Gastrocnemius medialis (tissue), 4 donors: ENCODE measurements around the gene CSNK2A1. TPM values are rescaled to one million over a fixed set of nuclear protein-coding genes. Genes with fewer than 3 reads are reported as not detected.

Experiments
- ATAC-seq, 2 donors: fragments of 150-250 bp; one replicate each; pipeline ENCODE4 v1.9.1; 2016
- DNase-seq, 2 donors: peaks; one replicate each; pipeline ENCODE4 v3.0.0-alpha.2; 2019
- H3K27ac ChIP-seq, 4 donors: fragments of 200-600 bp; sonication (generic); 1 replicate in 1 of 4; 2 replicates in 3 of 4; pipeline ENCODE4 v1.5.1; 2016 to 2018; ENCODE audit warnings: mild to moderate bottlenecking in 2 of 4, moderate library complexity in 1 of 4
- H3K27me3 ChIP-seq, 3 donors: fragments of 200-600 bp; sonication (generic) in 2 of 3; 1 replicate in 1 of 3; 2 replicates in 2 of 3; pipeline versions ENCODE4 v1.5.1 to v1.6.0; 2016 to 2019; ENCODE audit warnings: mild to moderate bottlenecking in 1 of 3, moderate library complexity in 1 of 3
- H3K36me3 ChIP-seq, 2 donors: fragments of 200-600 bp; sonication (generic) in 1 of 2; one replicate each; pipeline ENCODE4 v1.5.1; 2017 to 2018
- H3K4me1 ChIP-seq, 2 donors: fragments of 200-600 bp; sonication (generic) in 1 of 2; one replicate each; pipeline ENCODE4 v1.5.1; 2016 to 2017; ENCODE audit warnings: mild to moderate bottlenecking in 2 of 2
- H3K4me3 ChIP-seq, 4 donors: fragments of 200-600 bp; sonication (generic) in 3 of 4; 1 replicate in 1 of 4; 2 replicates in 3 of 4; pipeline ENCODE4 v1.5.1; 2016 to 2019; ENCODE audit warnings: mild to moderate bottlenecking in 2 of 4
- H3K9me3 ChIP-seq, 3 donors: fragments of 200-600 bp; sonication (generic) in 2 of 3; 1 replicate in 1 of 3; 2 replicates in 2 of 3; pipeline ENCODE4 v1.5.1; 2016 to 2019
- CTCF ChIP-seq, 5 experiments: fragments of 450-650 bp in 3 of 5; fragments of 200-600 bp in 2 of 5; sonication (generic) in 2 of 5; IDR thresholded peaks in 4 of 5; conservative IDR thresholded peaks in 1 of 5; 1 replicate in 4 of 5; 2 replicates in 1 of 5; pipeline ENCODE4 v1.5.1; 2016 to 2019; ENCODE audit warnings: antibody characterized with exemption in 5 of 5, mild to moderate bottlenecking in 3 of 5, moderate library complexity in 3 of 5
- POLR2A ChIP-seq, 2 donors: fragments of 450-650 bp; IDR thresholded peaks; one replicate each; pipeline ENCODE4 v1.6.1; 2017; ENCODE audit warnings: antibody characterized with exemption in 2 of 2, mild to moderate bottlenecking in 2 of 2, moderate library complexity in 2 of 2
- in situ Hi-C, 4 donors: fragments of 200-750 bp; cut with MboI; loops; one replicate each; pipeline versions ENCODE4 v1.15.0 to v1.8.0; 2017; ENCODE audit warnings: low sequenced_read_pairs in 4 of 4
- intact Hi-C: fragments of 100-400 bp; cut with DNase I; formaldehyde crosslinking; loops from one replicate; pipeline ENCODE4 v1.15.1; 2023; ENCODE audit warnings: low total_unique reads
- total RNA-seq, 4 donors: library from RNA; depleted of rRNA; stranded (reverse); fragments of >200 nt; gene quantifications; one replicate each; pipeline versions ENCODE4 v1.1.0 to v1.2.3, GENCODE V29; 2016

Gene CSNK2A1
- total RNA-seq, 4 donors from 2014 or later, result 108 to 180 (median 157) TPM

DNA sequence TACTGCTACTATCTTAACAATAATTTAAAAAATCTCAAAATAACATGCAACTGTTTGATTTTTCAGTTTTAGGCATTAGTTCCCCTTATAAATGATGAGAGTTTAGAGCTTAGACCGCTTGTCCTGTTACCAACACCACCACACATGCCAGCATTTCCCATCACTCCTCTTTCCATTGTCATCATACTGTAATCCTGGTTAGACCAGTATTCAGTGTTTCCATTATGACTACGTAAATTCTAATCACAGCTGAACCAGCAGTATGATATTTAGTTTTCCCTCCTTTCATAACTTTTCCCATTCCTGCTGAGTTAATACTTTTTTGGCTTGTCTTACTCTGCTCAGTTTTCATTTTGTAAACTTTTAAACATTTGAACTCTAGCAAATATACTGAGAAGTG, 69.0 kb downstream of the CSNK2A1 start:
- ATAC-seq, result no peak
- H3K9me3 ChIP-seq, result no peaks in the 10 kb centered on the region
- TF ChIP-seq POLR2A (IDR thresholded peaks at IDR 0.05) (no peak), CTCF (IDR thresholded peaks at IDR 0.05 in 4 of 5, conservative IDR thresholded peaks at IDR 0.05 in 1 of 5) (no peak)
- H3K27ac ChIP-seq, result no peak overlapping the region
- H3K4me1 ChIP-seq, result no peaks in the 10 kb centered on the region
- no peak for DNase-seq
- H3K4me3 ChIP-seq, result no peak overlapping the region
- no peaks in the 10 kb centered on the region for H3K27me3 ChIP-seq
- no peaks in the 10 kb centered on the region for H3K36me3 ChIP-seq
- in situ Hi-C loops, result loop anchor here in 1 of 4 donors (10.0 kb wide), 1 partner anchor 60 kb away; no protein-coding TSS in a partner anchor
- intact Hi-C loops, result no loop called here

- H3K9me3 ChIP-seq, result no peaks in the 10 kb centered on the region
- in situ Hi-C loops, result loop anchor here in 1 of 4 donors (10.0 kb wide), 1 partner anchor 58 kb away; no protein-coding TSS in a partner anchor
- no peaks in the 10 kb centered on the region for H3K36me3 ChIP-seq
- ATAC-seq (no peak), DNase-seq (no peak)
- H3K27me3 ChIP-seq, result peaks cover 0 to 3% (median 0%) of the 10 kb centered on the region in 3 donors
- no peaks in the 10 kb centered on the region for H3K4me1 ChIP-seq
- intact Hi-C loops, result no loop called here
- H3K4me3 ChIP-seq, result no peak overlapping the region
- TF ChIP-seq POLR2A (IDR thresholded peaks at IDR 0.05) (no peak), CTCF (IDR thresholded peaks at IDR 0.05 in 4 of 5, conservative IDR thresholded peaks at IDR 0.05 in 1 of 5) (no peak)
- H3K27ac ChIP-seq, result no peak overlapping the region
Measured at GRCh38 chr20:472889-473292, 70.7 kb downstream of the CSNK2A1 start.

DNA sequence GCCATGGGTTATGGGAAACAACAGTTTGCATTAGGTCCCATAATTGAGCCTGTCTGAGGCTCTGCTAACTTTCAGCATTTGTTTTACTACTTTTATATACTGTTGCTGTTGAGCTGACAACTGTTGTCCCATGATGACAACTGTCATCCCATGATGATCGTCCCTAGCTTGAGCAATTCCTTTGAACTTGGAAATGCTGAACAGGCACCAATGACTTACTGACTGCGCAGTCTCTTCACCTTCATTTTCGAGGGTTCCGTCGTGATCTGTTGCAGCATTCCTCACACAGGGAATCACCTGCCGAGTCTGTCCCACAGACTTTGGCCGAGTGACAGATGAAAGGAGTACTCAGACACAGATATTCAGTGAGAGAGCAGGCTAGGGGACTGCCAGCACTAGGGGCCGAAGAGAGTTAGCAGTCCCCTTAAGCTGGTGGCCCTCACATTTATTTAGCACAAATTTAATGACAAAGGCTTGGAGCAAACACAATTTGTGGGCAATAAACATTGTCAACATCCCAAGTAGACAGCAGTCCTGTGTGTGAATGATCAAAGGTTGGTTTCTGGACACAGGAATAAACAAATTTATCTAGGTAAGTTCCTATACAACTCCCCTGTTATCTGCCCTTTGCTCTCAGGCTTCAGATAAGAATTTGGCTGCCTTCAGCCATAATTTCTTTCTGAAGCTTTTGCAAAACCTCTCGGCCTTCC, 71.3 kb downstream of the CSNK2A1 start:
- intact Hi-C loops (no loop called here), in situ Hi-C loops (loop anchor here in 1 of 4 donors (10.0 kb wide), 1 partner anchor 57 kb away; no protein-coding TSS in a partner anchor)
- peaks cover 0 to 3% (median 0%) of the 10 kb centered on the region in 3 donors for H3K27me3 ChIP-seq
- no peaks in the 10 kb centered on the region for H3K4me1 ChIP-seq
- no peak overlapping the region for H3K27ac ChIP-seq
- no peak for ATAC-seq
- TF ChIP-seq CTCF (IDR thresholded peaks at IDR 0.05 in 4 of 5, conservative IDR thresholded peaks at IDR 0.05 in 1 of 5) (no peak), POLR2A (IDR thresholded peaks at IDR 0.05) (no peak)
- no peak for DNase-seq
- H3K9me3 ChIP-seq, result no peaks in the 10 kb centered on the region
- H3K4me3 ChIP-seq, result no peak overlapping the region
- H3K36me3 ChIP-seq, result no peaks in the 10 kb centered on the region

GRCh38 chr20:469746-470490, 73.7 kb downstream of the CSNK2A1 start:
- peaks cover 0 to 3% (median 0%) of the 10 kb centered on the region in 3 donors for H3K27me3 ChIP-seq
- H3K4me1 ChIP-seq, result no peaks in the 10 kb centered on the region
- no peaks in the 10 kb centered on the region for H3K9me3 ChIP-seq
- H3K36me3 ChIP-seq, result no peaks in the 10 kb centered on the region
- H3K27ac ChIP-seq, result no peak overlapping the region
- in situ Hi-C loops, result loop anchor here in 1 of 4 donors (10.0 kb wide), 1 partner anchor 55 kb away; no protein-coding TSS in a partner anchor
- intact Hi-C loops, result no loop called here
- DNase-seq (no peak), ATAC-seq (no peak)
- H3K4me3 ChIP-seq, result no peak overlapping the region
- TF ChIP-seq POLR2A (IDR thresholded peaks at IDR 0.05) (no peak), CTCF (IDR thresholded peaks at IDR 0.05 in 4 of 5, conservative IDR thresholded peaks at IDR 0.05 in 1 of 5) (no peak)
